Measurements from ENCODE around the gene CD1C.

- TF ChIP-seq EP300 (IDR thresholded peaks at IDR 0.05): no peak
- no peak for TF ChIP-seq CTCF (IDR thresholded peaks at IDR 0.05)
- TF ChIP-seq POLR2A (IDR thresholded peaks at IDR 0.05): no peak
These were observed 41.3 kb downstream of the CD1C start for GRCh38 chr1:158331106-158331425.
